Measurements from ENCODE around the gene PDE11A.
A peak's percentile ranks its signal among the peaks of the same experiment; 100 is the strongest.
"Not testable (repeated sequence)": the region's sequence is repeated elsewhere in the genome, so short reads cannot be mapped to it uniquely, and the experiment has no call there.

The PDE11A gene

GRCh38 chr2:177810906-177811305 lies 261.7 kb downstream of the PDE11A start:
- FAIRE-seq: no peak

DNA sequence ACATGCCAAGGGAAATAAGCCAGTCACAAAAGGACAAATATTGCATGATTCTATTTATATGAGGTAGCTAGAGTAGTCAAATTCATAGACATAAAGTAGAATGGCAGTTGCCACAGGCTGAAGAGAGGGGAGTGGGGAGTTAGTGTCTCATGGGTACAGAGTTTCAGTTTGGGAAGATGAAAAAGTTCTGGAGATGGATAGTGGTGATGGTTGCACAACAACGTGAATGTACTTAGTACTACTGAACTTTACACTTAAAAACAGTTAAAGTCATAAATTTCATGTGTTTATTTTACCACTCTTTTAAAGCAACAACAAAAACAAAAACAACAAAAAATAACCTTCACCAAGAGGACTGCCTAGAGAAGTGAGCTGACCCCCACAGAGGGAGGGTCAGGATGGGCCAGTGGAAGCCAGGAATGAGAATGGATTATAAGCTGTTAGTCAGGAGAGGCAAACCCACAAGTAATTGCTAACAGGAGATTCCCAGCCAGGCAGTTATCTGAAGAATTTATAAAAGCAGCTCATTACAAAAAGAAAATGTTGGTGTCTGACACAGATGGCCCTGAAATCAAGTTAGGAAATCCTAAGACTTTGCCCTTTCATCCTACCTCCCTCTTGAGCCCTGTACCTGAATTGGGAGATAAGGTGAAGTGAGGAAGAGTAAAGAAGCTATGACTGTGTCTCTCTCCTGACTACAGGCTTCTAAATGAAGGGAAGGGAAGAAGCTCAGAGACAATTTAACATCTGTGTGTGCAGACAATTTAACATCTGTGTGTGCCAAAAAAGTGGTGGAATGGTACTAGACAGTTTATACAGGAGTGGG lies 263.4 kb downstream of the PDE11A start:
- no peak for FAIRE-seq

GRCh38 chr2:177806025-177806424 lies 266.6 kb downstream of the PDE11A start:
- no peak for FAIRE-seq

- peak; percentile 73 for FAIRE-seq
Observed at GRCh38 chr2:177799531-177799930, 273.0 kb downstream of the PDE11A start.

DNA sequence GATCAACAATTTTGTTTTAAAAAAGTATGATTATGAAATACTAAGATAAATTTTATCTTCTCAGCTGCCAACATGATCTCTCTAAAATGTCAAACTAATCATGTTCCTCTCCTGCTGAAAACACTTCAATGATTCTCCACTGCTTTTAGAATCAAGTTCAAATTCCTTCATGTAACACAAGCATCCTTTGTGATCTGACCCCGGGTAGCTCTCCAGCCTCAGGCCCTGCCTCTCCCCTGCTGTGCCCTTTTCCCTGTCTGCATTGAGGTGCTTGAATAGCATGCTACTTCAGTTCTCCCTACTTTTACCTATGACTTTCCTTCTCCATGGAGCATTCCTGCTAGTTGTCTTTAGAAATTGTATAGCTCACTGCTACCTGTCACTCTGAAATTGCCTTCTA lies 274.8 kb downstream of the PDE11A start:
- no peak for FAIRE-seq

DNA sequence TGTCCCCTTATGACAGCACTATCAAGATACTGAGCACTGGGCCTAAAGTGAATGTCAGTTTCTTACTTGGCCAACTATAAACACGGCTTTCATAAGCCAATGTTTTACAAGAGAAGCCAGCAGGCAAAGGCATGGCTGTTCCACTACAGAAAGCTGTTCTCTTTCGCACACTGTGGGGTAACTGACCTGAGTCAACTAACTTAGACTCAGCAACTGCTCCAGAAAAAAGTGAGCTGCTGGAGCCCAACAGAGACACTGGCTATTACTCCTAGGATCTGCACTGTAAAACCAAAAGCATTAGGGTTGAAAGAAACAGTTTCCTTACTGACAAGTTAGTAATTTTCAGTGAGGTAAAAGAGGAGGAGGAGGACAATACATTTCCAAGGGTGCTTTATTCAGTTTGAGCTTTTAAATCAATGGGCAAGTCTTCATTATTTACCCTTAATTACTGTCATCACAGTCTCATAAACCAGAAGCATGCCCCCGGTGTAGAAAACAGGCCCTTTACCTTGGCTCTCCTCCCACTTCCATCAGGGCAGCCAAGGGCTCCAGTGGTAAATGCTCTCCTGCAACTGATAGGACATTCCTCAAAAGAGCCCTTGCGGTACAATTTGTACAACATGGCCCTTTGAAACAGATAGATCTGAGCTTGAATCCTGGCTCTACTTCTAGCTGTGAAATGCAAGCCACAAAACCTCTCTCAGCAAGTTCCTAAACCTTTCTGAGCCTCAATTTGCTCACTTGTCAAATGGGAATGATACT lies 275.7 kb downstream of the PDE11A start:
- no peak for FAIRE-seq

DNA sequence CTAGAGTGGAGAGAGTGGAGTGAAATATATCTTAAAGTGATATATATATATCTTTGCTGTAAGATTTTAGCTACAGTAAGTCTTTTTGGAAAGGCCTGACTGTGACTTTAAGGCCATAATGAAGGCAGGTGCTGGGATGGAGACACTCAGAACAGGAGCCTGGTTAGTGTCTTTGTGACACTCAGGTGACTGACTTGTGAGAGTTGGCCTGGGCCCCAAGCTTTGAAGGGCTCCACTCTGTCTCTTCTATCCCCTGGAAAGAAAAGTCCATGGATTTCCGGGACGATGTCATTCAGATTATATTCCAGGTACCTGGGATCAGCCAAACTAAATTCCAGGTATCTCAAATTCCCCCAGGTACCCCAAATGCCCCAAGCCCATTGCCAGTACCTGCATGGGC lies 276.6 kb downstream of the PDE11A start:
- FAIRE-seq: no peak

DNA sequence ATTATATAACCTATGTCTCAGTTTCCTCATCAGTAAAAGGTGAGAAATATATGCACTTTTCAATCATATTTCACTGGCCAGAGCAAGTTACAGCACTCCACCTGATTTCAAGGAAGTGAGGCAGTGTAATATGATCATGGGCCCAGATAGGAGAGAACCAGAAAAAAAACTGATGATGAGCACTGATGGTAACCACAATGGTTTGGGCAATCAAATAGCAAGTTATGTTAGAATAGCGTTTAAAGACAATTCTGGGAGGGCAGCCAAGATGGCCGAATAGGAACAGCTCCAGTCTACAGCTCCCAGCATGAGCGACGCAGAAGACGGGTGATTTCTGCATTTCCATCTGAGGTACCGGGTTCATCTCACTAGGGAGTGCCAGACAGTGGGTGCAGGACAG lies 287.4 kb downstream of the PDE11A start:
- FAIRE-seq: not testable (repeated sequence)

GRCh38 chr2:177784745-177785067 lies 287.9 kb downstream of the PDE11A start:
- FAIRE-seq: no peak

- no peak for FAIRE-seq
Observed at GRCh38 chr2:177783835-177784744, 288.5 kb downstream of the PDE11A start.

- FAIRE-seq: no peak
Observed at GRCh38 chr2:177783091-177783490, 289.5 kb downstream of the PDE11A start.

DNA sequence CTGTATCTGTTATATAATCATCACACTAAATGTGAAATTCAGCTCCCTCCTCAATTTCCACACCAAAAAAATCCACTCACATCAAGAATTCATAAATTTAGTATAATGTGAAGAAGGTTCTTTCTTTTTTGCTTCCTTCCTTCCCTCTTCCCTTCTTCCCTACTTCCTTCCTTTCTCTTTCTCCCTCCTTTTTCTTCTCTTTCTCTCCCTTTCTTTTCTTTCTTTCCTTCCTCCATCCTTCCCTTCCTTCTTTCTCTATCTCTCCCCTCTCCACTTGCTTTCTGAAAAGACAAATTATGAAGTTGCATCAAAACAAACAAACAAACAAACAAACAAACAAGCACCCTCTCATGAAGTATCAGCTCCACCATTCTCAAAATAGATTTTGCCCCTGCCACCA lies 290.0 kb downstream of the PDE11A start:
- no peak for FAIRE-seq

DNA sequence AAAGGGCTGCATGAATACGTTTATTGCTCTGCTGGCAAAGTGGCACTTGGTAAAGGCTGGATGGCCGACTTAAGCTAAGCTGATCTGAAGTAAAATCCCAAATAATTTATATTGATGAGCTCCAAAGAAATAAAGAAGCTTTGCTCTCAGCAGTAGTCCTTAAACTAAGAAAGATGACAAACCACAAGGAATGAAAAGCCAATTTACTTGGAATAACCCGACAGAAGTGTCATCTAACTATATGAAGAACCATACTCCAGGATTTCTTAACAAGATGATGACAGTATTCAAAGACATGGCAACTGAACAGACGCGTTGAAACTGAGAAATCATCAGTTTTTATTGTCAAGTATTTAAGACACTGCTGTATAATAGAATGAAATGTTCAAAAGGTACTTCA lies 294.1 kb downstream of the PDE11A start:
- no peak for FAIRE-seq

GRCh38 chr2:177772529-177772928 lies 300.0 kb downstream of the PDE11A start:
- peak; percentile 97 for FAIRE-seq

DNA sequence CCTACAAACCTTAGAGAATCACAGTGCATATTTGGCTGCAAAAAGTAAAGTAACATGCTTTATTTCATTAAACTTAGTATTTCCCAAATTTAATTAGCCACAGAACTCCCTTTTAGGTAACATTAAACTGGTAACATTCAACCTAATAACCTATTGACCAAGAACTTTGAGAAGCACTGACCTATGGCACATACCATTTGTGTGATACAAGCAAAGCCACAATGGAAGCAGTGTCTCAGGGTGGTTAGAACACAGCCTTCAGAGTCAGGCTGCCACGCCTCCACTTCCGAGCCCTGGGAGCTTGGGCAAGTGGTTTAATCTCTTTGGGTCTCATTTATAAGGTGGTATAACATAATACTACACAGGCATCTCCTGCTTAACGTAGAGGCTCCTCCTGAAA lies 301.4 kb downstream of the PDE11A start:
- FAIRE-seq: no peak

DNA sequence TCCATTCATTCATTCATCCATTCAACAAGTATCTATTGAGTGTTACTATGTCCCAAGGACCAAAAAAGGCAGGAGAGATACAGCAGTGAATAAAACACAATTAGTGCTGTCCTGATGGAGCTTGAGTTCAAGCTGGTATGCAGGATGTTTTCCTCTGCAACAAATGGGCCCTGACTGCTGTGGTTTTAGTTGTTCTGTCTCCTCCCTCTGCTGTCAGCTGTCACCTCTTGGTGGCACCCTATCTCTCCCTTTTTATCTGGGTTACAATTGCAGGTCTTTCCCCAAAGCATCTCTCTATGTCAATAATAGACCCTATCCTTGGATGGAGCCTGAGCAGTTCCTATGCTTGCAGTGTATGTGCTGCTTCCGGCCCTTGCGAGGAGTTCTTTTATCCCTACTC lies 304.8 kb downstream of the PDE11A start:
- no peak for FAIRE-seq

DNA sequence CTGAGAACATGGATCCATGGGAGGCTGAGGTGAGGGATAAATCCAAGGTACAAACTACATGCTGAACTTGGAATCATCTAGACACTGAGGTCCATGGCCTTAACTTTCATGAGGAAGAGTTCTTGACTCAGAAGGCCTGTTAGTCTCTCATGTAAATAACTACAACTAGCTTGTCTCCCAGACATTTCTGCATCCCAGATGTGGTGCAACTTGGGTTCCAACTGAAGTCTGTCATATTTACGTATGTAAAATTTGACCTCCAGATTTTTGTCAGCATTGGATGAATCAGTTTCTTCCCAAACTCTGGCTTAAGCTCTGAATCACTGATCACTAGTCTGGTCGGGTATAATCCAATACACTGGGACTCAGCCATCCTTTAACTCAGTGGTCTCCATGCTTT lies 306.9 kb downstream of the PDE11A start:
- no peak for FAIRE-seq

DNA sequence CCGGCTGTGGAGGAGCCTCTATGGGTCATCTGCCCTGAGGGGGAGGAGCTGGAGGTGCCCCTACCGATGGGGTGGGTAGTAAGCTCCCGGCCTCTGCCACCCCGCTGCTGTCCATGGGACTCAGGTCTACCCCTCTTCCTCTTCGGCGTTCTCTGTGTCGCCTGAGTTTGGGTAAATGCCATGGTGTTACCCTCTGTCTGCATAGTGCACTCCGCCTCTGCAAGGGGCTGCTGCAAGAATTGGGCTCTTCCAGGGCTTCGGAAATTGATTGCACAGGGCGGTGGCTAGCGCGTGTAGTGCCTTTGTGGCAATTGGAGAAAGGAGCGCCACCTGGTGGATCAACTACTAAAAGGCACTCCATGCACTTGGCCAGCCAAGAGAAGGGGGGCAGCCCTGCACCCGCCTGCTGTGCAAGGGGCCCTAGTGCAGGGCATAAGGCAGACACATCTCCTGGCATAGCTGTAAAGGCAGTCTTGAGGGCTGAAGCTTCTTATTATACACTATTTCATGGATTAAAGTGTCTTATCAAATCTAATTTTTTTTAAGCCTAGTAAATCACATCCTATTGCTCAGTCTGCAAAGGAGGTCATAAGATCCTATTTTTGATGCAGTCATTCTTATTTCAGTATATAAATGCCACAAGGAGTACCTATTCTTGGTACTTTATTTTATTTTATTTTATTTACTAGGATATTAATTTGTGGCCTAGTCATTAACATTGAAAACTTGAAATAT lies 308.9 kb downstream of the PDE11A start:
- no peak for FAIRE-seq

DNA sequence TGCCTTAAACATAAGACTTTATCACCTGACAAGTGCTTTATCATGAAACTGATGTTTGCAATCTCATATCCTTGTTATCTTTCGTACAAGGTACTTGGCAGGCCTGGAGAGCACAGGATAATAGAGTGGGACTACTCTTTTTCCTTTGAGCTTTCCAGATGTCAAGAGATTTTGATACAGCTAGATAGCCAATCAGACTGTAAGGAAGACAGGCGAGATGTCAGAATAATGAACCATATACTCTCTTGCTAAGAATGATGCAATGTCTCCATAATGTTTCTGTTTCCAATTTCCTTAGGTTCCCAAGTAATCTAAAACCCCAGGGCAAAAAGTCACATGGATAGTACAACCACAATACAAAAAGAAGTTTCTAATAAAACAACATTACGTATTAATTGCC lies 313.1 kb downstream of the PDE11A start:
- FAIRE-seq: no peak

DNA sequence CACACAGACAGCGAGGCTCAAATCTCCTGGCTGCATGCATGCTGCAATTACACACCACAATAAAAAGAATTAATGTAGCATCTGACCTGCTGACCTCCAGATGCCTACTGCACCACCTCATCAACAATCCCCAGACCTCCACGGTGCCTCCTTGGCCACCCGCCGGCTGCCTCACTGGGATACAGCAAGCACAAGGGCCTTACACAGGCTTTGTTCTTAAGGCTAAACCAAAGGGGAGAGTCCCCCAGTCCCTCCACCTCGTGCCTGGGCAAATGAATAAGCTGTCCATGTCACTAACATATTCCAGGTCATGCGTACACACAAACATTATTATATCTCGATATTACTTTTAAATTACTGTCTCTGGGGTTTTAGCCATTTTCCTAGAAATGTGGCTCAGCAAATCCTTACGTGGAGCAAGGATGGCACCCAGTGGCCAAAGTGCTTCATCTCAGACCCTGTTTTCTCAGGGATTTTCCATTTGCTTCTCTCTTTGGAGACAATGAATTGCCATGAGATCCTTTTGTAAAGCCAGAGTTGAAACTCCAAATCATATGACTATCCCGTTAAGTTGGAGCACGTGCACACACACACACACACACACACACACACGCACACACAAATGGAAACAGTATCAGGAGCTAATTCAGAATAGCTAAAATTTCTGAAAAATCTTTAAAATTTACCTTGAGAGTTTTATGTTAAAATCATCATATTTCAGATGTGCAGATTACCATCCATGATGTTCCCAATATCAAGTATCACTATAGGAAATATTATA lies 313.8 kb downstream of the PDE11A start:
- peak; percentile 96 for FAIRE-seq

DNA sequence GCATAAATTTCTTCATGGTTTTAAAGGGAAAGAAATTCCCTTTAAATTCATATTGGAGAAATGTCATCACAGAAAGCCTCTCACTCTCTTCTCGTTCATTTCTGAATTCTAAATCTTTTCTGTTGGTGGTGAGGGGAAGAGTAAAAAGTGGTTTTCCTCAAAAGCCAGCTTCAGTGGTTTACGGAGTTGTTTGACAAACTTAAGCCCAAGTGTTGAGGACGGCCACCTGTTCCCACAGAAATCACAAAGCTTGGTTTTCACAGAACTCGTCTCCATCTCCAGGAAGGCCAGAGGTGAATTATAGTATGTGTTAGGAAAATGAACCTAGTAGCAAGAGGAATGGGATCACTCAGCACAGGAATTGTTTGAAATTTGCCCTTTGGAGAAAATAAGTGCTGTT lies 316.2 kb downstream of the PDE11A start:
- FAIRE-seq: no peak

GRCh38 chr2:177754492-177754873 lies 318.1 kb downstream of the PDE11A start:
- peak; percentile 97 for FAIRE-seq

All from G401.6 (cell line).